GM12892 (cell line): Measurements from ENCODE around the gene MAP3K10.
"Not testable (repeated sequence)": the region's sequence is repeated elsewhere in the genome, so short reads cannot be mapped to it uniquely, and the experiment has no call there.

ENCODE experiments used
- DNase-seq: peaks from one replicate; pipeline ENCODE4 v3.0.0; 2011; ENCODE audit not compliant: insufficient read length
- FAIRE-seq: peaks from 2 replicates; lab custom pipeline; 2011; peaks lifted over from hg19 to GRCh38; lab: Jason Lieb, UNC
- POLR2A ChIP-seq: IDR thresholded peaks from 2 replicates; pipeline ENCODE4 v1.6.1; 2011; ENCODE audit warnings: low read depth, low read length, control low read depth
- POLR2AphosphoS5 ChIP-seq: IDR thresholded peaks from 2 replicates; pipeline ENCODE4 v1.6.1; 2011; ENCODE audit warnings: low read depth, low read length, control low read depth
- TAF1 ChIP-seq: IDR thresholded peaks from 2 replicates; pipeline ENCODE4 v1.6.1; 2011; ENCODE audit warnings: low read depth, mild to moderate bottlenecking, control low read depth, low read length, borderline replicate concordance

MAP3K10 gene

DNA sequence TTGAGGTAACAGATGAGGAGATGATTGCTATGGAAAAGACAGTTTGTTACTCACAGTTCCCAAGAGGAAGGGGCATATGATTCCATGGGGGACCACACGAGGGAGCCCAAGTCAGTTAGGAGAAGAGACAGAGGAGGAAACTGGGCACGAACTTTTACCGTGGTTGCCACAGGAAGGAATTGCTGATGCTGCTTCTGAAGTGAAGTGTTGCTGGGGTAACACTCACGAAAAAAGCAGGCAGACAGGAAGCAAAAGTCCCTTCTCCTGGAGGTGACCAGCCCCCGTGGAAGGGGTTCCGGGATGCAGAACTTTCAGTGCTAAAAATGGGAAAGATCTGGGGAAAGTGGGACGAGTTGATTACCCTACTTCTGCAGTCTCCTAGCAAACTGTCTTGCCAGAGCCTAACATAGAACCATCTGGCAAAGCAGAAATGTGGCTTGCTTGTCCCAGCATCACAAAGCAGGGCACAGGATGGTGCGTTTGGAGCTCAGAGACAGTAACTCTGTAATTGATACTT lies 35.4 kb upstream of the MAP3K10 start:
- TF ChIP-seq POLR2AphosphoS5 = no peak
- TF ChIP-seq POLR2A = no peak
- no peak for TF ChIP-seq TAF1
- DNase-seq (no peak), FAIRE-seq (no peak)

DNA sequence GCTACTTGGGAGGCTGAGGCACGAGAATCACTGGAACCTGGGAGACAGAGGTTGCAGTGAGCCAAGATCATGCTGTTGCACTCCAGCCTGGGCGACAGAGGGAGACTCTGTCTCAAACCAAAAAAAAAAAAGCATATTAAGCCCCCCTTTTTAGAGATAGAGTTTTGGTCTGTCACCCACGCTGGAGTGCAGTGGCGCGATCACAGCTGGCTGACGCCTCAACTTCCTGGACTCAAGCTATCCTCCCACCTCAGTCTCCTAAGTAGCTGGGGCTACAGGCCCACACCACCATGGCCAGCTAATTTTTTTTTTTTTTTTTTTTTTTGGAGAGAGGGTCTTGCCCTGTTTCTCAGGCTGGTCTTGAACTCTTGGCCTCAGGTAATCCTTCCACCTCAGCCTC lies 34.2 kb upstream of the MAP3K10 start:
- no peak for DNase-seq
- TF ChIP-seq POLR2A (no peak), POLR2AphosphoS5 (no peak), TAF1 (no peak)
- no peak for FAIRE-seq

DNA sequence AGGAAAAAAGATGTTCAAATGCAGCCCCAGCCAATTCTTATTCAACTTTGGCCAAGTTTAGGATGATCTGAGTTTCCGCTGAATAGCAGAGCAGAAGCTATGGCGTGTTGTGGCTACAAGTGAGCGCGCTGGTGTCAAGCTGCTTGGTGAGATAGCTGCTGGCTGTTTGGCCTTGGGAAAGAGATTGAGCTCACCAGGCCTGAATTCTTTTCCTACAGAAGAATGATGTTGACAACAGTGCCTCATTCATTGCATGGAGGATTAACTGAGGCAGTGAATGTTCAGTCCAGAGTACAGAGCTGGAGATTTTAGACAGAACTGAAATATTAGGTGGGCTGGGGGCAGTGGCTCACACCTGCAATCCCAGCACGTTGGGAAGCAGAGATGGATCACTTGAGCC lies 31.5 kb upstream of the MAP3K10 start:
- FAIRE-seq (no peak), DNase-seq (no peak)
- TF ChIP-seq TAF1 (no peak), POLR2A (no peak), POLR2AphosphoS5 (no peak)

DNA sequence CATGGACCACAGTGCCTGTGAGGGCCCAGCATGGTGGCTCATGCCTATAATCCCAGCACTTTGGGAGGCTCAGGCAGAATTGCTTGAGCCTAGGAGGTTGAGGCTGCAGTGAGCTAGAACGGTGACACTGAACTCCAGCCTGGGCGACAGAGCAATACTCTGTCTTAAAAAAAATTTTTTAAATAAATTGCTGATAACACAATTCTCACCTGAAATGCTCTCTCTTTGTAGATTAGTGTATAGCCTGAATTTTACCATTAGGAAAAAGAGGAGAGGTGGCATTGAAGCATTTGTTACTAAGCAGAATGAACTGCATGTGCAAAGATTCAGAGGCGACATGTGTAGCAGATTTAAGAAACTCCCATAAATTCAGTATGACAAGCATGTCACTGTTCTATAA lies 29.1 kb upstream of the MAP3K10 start:
- no peak for DNase-seq
- TF ChIP-seq TAF1 = no peak
- no peak for TF ChIP-seq POLR2A
- TF ChIP-seq POLR2AphosphoS5 = no peak
- no peak for FAIRE-seq

DNA sequence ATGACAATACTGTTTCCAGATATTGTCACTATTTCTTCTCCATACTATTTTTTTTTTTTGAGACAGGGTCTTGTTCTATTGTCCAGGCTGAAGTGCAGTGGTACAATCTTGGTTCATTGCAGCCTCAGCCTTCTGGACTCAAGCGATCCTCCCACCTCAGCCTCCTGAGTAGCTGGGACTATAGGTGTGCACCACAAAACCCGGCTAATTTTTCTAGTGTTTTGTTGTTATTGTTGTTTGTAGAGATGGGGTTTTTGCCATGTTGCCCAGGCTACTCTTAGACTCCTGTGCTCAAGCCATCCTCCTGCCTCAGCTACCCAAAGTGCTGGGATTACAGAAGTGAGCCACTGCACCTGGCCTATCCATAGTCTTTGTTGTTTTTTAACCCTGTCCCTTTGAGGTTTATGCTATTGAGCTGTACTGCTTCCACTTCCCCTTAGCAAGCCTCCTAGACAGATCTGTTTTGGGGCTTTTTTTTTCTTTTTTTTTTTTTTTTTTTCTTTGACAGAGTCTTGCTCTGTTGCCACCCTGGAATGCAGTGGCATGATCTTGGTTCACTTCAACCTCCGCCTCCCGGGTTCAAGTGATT lies 27.6 kb upstream of the MAP3K10 start:
- TF ChIP-seq POLR2AphosphoS5 (no peak), POLR2A (no peak), TAF1 (no peak)
- DNase-seq (no peak), FAIRE-seq (no peak)

DNA sequence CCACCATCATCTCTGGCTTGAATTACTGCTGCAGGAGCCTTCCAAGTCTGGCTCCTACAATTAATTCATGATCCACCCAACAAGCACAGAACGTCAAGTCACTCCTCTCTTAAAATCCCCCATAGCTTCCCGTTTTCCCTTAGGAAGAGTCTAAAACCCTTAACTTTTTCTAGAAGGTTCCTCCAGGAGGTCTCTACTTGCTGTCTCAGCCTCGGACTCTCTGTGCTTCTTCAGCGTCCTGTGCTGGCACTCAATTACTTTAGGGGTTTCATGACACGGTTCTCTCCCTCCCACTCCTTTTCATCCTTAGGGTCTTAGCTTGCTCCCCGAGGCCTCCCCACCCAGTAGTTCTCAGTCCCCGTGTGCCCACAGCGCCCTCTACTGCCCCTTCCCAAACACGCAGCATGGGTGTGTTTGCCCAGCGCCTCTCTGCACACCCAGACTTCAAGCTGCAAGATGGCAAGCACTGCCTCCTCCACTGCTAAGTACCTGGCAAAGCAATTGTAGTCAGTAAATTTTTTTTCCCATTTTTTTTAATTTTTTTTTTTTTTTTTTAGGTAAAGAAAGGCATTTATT lies 25.8 kb upstream of the MAP3K10 start:
- DNase-seq (peak; percentile 46), FAIRE-seq (peak; percentile 91)
- TF ChIP-seq TAF1 (no peak), POLR2AphosphoS5 (no peak), POLR2A (no peak)

DNA sequence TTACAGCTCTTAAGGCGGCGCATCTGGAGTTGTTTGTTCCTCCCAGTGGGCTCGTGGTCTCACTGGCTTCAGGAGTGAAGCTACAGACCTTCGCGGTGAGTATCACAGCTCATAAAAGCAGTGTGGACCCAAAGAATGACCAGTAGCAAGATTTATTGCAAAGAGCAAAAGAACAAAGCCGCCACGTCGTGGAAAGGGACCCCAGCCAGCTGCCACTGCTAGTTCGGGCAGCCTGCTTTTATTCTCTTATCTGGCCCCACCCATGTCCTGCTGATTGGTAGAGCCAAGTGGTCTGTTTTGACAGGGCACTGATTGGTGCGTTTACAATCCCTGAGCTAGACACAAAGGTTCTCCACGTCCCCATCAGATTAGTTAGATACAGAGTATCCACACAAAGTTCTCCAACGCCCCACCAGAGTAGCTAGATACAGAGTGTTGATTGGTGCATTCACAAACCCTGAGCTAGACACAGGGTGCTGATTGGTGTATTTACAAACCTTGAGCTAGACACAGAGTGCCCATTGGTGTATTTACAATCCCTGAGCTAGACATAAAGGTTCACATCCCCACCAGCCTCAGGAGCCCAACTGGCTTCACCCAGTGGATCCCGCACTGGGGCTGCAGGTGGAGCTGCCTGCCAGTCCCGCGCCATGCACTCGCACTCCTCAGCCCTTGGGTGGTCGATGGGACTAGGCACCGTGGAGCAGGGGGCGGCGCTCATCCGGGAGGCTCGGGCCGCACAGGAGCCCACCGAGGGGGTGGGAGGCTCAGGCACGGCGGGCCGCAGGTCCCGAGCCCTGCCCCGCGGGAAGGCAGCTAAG lies 21.5 kb upstream of the MAP3K10 start:
- FAIRE-seq, DNase-seq: not testable (repeated sequence)

DNA sequence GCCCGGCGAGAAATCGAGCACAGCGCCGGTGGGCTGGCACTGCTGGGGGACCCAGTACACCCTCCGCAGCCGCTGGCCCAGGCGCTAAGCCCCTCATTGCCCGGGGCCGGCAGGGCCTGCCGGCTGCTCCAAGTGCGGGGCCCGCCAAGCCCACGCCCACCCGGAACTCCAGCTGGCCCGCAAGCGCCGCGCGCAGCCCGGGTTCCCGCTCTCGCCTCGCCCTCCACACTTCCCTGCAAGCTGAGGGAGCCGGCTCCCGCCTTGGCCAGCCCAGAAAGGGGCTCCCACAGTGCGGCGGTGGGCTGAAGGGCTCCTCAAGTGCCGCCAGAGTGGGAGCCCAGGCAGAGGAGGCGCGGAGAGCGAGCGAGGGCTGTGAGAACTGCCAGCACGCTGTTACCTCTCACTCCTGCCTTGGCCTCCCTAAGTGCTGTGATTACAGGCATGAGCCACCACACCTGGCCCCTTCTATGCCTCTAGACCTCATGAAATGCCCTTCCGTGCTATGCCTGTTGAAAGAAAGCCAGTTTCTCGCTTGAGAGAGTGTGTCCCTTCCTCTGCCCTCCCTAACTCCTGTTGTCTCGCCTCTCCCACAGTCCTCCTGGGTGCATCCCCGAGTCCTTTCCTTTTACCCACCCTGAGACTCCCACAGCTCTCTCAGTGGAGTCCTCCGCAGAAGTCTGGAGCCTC lies 20.8 kb upstream of the MAP3K10 start:
- not testable (repeated sequence) for FAIRE-seq, DNase-seq

DNA sequence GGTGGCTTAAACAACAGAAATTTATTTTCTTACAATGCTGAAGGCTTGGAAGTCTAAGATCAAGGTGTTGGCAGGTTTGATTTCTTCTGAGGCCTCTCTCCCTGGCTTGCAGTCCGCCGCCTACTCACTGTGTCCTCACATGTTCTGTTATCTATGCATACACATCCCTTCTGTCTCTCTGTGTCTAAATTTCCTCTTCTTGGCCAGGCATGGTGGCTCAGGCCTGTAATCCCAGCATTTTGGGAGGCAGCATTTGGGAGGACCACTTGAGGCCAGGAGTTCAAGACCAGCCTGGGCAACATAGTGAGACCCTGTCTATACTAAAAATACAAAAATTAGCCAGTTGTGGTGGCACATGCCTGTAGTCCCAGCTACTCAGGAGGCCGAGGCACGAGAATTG lies 19.9 kb upstream of the MAP3K10 start:
- DNase-seq, FAIRE-seq: not testable (repeated sequence)

GRCh38 chr19:40174092-40174491 lies 17.1 kb upstream of the MAP3K10 start:
- TF ChIP-seq POLR2AphosphoS5 (no peak), POLR2A (no peak), TAF1 (no peak)
- no peak for FAIRE-seq
- DNase-seq = no peak

- TF ChIP-seq POLR2AphosphoS5 (no peak), POLR2A (no peak), TAF1 (no peak)
- DNase-seq (no peak), FAIRE-seq (no peak)
Observed at GRCh38 chr19:40175820-40176219, 15.4 kb upstream of the MAP3K10 start.

DNA sequence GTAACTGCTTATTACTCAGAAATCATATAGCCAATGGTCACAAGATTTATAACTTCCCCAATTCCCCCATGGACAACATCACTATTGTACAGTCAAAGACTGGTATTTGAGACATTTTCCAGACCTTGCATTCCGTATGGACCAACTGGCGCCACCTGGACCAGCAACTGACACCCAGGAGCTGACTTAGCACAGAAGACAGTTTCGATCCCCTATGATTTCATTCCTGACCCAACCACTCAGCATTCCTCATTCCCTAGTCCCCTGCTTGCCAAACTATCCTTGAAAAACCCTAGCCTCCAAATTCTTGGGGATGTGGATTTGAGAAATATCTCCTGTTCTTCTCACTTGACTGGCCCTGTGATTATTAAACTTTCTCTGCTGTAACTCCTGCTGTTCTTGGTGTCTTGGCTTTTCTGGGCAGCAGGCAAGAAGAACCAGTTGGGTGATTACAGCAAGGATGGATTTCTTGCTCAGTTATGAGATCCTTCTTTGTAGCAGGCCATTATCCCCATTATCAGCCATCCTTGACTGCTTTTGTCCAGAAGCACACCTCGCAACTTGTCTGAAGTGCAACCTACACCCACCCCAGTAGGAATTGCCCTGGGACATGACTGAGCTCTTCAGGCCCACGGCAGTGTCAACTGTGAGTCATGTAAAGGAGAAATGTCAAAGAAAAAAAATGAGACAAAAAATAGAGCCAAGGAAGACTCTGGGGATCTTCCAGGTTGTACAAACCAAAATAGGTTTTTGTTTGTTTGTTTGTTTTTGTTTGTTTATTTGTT lies 13.7 kb upstream of the MAP3K10 start:
- TF ChIP-seq TAF1 = no peak
- no peak for TF ChIP-seq POLR2A
- TF ChIP-seq POLR2AphosphoS5 = no peak
- FAIRE-seq (no peak), DNase-seq (no peak)
